Keratinocyte (primary cell): ENCODE data around the gene TUT4. TPM values are rescaled to one million over a fixed set of nuclear protein-coding genes. Genes with fewer than 3 reads are reported as not detected.

Experiments used
- DNase-seq: peaks from one replicate; pipeline ENCODE4 v3.0.0-alpha.2; 2011; ENCODE audit warnings: low read depth, missing footprints, low spot score
- FAIRE-seq: peaks from 2 replicates; lab custom pipeline; 2011; peaks lifted over from hg19 to GRCh38; lab: Jason Lieb, UNC
- H2AFZ ChIP-seq: 2 replicates; pipeline ENCODE4 v1.6.0; 2012; ENCODE audit warnings: low read length, control low read depth, inconsistent platforms; ENCODE audit not compliant: control insufficient read depth
- H3K27ac ChIP-seq: 2 replicates; pipeline ENCODE4 v1.5.1; 2011; ENCODE audit warnings: low read length; ENCODE audit not compliant: control insufficient read depth, insufficient read depth
- H3K27me3 ChIP-seq: 3 replicates; pipeline ENCODE4 v1.6.0; 2011; ENCODE audit warnings: low read length; ENCODE audit not compliant: control insufficient read depth, insufficient read depth; ENCODE audit errors: extremely low read depth
- H3K36me3 ChIP-seq, 2 experiments: 2 replicates in 1 of 2; 3 replicates in 1 of 2; pipeline ENCODE4 v1.5.1; 2011; ENCODE audit warnings: low read length in 2 of 2, mild to moderate bottlenecking in 1 of 2; ENCODE audit not compliant: control insufficient read depth in 2 of 2, insufficient read depth in 2 of 2; ENCODE audit errors: extremely low read depth in 1 of 2
- H3K4me1 ChIP-seq: 3 replicates; pipeline ENCODE4 v1.5.1; 2011; ENCODE audit warnings: low read length; ENCODE audit not compliant: control insufficient read depth, insufficient read depth; ENCODE audit errors: extremely low read depth
- H3K4me2 ChIP-seq: 3 replicates; pipeline ENCODE4 v1.6.0; 2011; ENCODE audit warnings: low read depth, low read length; ENCODE audit not compliant: control insufficient read depth, insufficient read depth; ENCODE audit errors: extremely low read depth
- H3K4me3 ChIP-seq, 3 experiments: fragments of 200-600 bp in 1 of 3; sonication (generic) in 1 of 3; 2 replicates in 2 of 3; 3 replicates in 1 of 3; pipeline ENCODE4 v1.5.1; 2011 to 2016; ENCODE audit warnings: low read length in 3 of 3, mild to moderate bottlenecking in 3 of 3, control low read depth in 2 of 3, inconsistent platforms in 1 of 3, low read depth in 1 of 3, mixed read lengths in 1 of 3, mixed run types in 1 of 3, moderate library complexity in 1 of 3; ENCODE audit not compliant: control insufficient read depth in 2 of 3, insufficient read depth in 2 of 3; ENCODE audit errors: extremely low read depth in 1 of 3
- H3K79me2 ChIP-seq: 2 replicates; pipeline ENCODE4 v1.6.0; 2012; ENCODE audit warnings: low read length; ENCODE audit not compliant: control insufficient read depth, insufficient read depth
- H3K9ac ChIP-seq: 3 replicates; pipeline ENCODE4 v1.6.0; 2011; ENCODE audit warnings: low read length; ENCODE audit not compliant: control insufficient read depth, insufficient read depth; ENCODE audit errors: extremely low read depth
- H3K9me1 ChIP-seq: 3 replicates; pipeline ENCODE4 v1.6.0; 2011; ENCODE audit warnings: low read length; ENCODE audit not compliant: control insufficient read depth, insufficient read depth; ENCODE audit errors: extremely low read depth
- H3K9me3 ChIP-seq: 2 replicates; pipeline ENCODE4 v1.5.1; 2012; ENCODE audit warnings: low read depth, low read length; ENCODE audit not compliant: control insufficient read depth
- H4K20me1 ChIP-seq: 3 replicates; pipeline ENCODE4 v1.6.0; 2011; ENCODE audit warnings: low read length; ENCODE audit not compliant: control insufficient read depth, insufficient read depth; ENCODE audit errors: extremely low read depth
- EZH2 ChIP-seq: IDR thresholded peaks from one replicate; pipeline ENCODE4 v1.6.1; 2012; ENCODE audit warnings: inconsistent platforms, mild to moderate bottlenecking, low read length, moderate library complexity
- dilution Hi-C: fragments of 300-500 bp; cut with MboI; formaldehyde crosslinking; loops from one replicate; pipeline ENCODE4 v1.7.0; 2020; ENCODE audit warnings: low sequenced_read_pairs; ENCODE audit not compliant: extremely low pct_ligation_motif_present
- polyA plus RNA-seq, 5 experiments: library from polyadenylated mRNA; depleted of rRNA in 3 of 5; stranded (reverse) in 3 of 5; stranded (forward) in 1 of 5; unstranded in 1 of 5; fragments of >200 nt; gene quantifications; 1 replicate in 1 of 5; 2 replicates in 3 of 5; 3 replicates in 1 of 5; pipeline versions ENCODE4 v1.2.1 to v1.2.3, GENCODE V29; 2011 to 2012; ENCODE audit warnings: missing spikeins in 2 of 5, low read depth in 1 of 5, low replicate concordance in 1 of 5
- TF ChIP-seq, protein P1 (sequence below), 3 experiments: IDR thresholded peaks in 1 of 3; conservative IDR thresholded peaks in 1 of 3; optimal IDR thresholded peaks in 1 of 3; 2 replicates in 2 of 3; 3 replicates in 1 of 3; pipeline versions ENCODE3 to v1.5.1; 2011; ENCODE audit warnings: low read length in 3 of 3, mild to moderate bottlenecking in 3 of 3, moderate library complexity in 2 of 3, control low read depth in 1 of 3, inconsistent platforms in 1 of 3; ENCODE audit not compliant: insufficient read depth in 2 of 3; ENCODE audit errors: extremely low read depth in 1 of 3

TUT4 gene
- polyA plus RNA-seq, 1 donor (not counting 4 experiments of a cell fraction or from before 2014, with no cell fraction given) = 27.5 TPM

DNA sequence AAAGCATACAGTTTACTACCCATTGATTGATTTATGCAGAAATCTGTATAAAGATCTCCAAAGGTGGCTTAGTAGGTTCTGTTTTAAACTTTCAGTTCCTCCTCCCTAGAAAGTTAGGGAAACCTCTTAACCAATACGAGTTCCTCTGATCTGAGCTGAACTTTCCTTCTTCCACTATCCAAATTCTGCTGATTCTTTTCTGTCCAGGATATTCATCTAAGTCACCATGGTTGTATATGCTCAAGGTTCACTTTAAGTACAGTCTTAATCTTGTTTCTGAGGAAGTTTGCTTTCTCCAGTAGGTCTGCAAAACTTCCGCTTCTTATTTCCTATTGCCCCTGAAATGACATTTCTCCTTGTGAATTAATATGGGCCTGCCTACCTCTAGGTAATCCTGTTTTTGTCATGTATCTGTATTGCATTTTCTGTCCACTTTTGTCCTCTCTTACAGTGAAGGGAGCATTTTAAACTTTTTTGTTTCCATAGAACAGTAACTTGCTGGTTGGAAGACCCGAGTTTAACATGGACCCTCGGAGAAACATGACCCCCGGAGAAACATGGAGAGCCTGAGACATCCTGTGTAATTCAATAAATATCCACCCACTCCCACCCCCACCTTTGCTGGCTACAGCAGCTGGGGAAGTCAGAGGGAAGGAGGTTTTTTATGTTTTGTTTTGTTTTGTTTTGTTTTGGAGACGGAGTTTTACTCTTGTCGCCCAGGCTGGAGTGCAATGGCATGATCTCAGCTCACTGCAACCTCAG is 16.7 kb upstream of the TUT4 start:
- no peak overlapping the region for H3K27ac ChIP-seq
- H3K4me1 ChIP-seq = peaks cover 7% of the 10 kb centered on the region
- TF ChIP-seq, protein P1, sequence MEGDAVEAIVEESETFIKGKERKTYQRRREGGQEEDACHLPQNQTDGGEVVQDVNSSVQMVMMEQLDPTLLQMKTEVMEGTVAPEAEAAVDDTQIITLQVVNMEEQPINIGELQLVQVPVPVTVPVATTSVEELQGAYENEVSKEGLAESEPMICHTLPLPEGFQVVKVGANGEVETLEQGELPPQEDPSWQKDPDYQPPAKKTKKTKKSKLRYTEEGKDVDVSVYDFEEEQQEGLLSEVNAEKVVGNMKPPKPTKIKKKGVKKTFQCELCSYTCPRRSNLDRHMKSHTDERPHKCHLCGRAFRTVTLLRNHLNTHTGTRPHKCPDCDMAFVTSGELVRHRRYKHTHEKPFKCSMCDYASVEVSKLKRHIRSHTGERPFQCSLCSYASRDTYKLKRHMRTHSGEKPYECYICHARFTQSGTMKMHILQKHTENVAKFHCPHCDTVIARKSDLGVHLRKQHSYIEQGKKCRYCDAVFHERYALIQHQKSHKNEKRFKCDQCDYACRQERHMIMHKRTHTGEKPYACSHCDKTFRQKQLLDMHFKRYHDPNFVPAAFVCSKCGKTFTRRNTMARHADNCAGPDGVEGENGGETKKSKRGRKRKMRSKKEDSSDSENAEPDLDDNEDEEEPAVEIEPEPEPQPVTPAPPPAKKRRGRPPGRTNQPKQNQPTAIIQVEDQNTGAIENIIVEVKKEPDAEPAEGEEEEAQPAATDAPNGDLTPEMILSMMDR (optimal IDR thresholded peaks at IDR 0.05 in 1 of 3, IDR thresholded peaks at IDR 0.05 in 1 of 3, conservative IDR thresholded peaks at IDR 0.05 in 1 of 3; ENCODE audit: extremely low read depth in 1 of 3, insufficient read depth in 2 of 3, low read length in 3 of 3) = no peak
- no peak for TF ChIP-seq EZH2
- no peaks in the 10 kb centered on the region for H3K9me3 ChIP-seq
- no peak overlapping the region for H3K9ac ChIP-seq
- H2AFZ ChIP-seq = no peak overlapping the region
- H3K4me3 ChIP-seq = no peak overlapping the region
- no peak for FAIRE-seq
- H3K27me3 ChIP-seq = peaks cover 5% of the 10 kb centered on the region
- H4K20me1 ChIP-seq = no peaks in the 10 kb centered on the region
- no peak overlapping the region for H3K4me2 ChIP-seq
- no peaks in the 10 kb centered on the region for H3K9me1 ChIP-seq
- H3K79me2 ChIP-seq = no peaks in the 10 kb centered on the region
- dilution Hi-C loops = no loop called here
- no peaks in the 10 kb centered on the region for H3K36me3 ChIP-seq
- no peak for DNase-seq

DNA sequence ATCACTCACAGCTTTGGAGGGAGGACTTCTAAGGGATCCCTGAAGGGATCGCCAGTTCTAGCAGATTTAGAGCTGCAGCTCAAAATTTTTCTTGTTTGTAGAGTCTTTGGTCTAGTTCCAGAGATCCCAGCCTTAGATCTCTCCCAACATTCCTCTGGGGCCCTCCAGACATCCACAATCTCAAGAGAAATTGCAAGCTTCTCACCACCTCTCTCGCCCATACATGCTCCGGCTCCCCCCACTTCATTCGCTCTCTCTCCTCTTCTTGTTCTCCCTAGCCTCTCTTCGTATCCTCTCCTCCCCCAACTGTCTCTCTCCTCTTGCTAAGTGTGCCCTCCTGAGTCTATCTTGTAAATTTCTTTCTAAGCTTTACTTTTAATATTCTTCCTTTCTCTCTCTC is 15.1 kb upstream of the TUT4 start:
- Histone ChIP-seq H3K79me2 (no peaks in the 10 kb centered on the region), H3K36me3 (no peaks in the 10 kb centered on the region), H3K9ac (no peak overlapping the region), H2AFZ (no peak overlapping the region), H3K9me3 (no peaks in the 10 kb centered on the region), H3K4me1 (no peaks in the 10 kb centered on the region), H3K27ac (no peak overlapping the region), H3K4me3 (no peak overlapping the region), H4K20me1 (no peaks in the 10 kb centered on the region), H3K27me3 (peaks cover 5% of the 10 kb centered on the region), H3K4me2 (no peak overlapping the region), H3K9me1 (no peaks in the 10 kb centered on the region)
- dilution Hi-C loops = no loop called here
- TF ChIP-seq EZH2 = no peak
- TF ChIP-seq, protein P1 (optimal IDR thresholded peaks at IDR 0.05 in 1 of 3, IDR thresholded peaks at IDR 0.05 in 1 of 3, conservative IDR thresholded peaks at IDR 0.05 in 1 of 3; ENCODE audit: extremely low read depth in 1 of 3, insufficient read depth in 2 of 3, low read length in 3 of 3) = no peak
- DNase-seq = no peak
- FAIRE-seq = no peak
